ENCODE data around the gene LPIN1.

LPIN1 gene

GRCh38 chr2:11869391-11869991, 123.1 kb downstream of the LPIN1 start:
- peak; percentile 2 for DNase-seq

GRCh38 chr2:11870064-11870463, 123.6 kb downstream of the LPIN1 start:
- DNase-seq = peak; percentile 0

GRCh38 chr2:11870584-11870983, 124.2 kb downstream of the LPIN1 start:
- no peak for DNase-seq

GRCh38 chr2:11871421-11871820, 125.0 kb downstream of the LPIN1 start:
- peak; percentile 4 for DNase-seq

- peak; percentile 10 for DNase-seq
Observed at GRCh38 chr2:11872247-11872947, 126.0 kb downstream of the LPIN1 start.

GRCh38 chr2:11872948-11873269, 126.5 kb downstream of the LPIN1 start:
- DNase-seq = no peak

- DNase-seq = peak; percentile 7
Observed at GRCh38 chr2:11873356-11874154, 127.1 kb downstream of the LPIN1 start.

- peak; percentile 2 for DNase-seq
Observed at GRCh38 chr2:11874861-11875260, 128.4 kb downstream of the LPIN1 start.

- peak; percentile 8 for DNase-seq
Observed at GRCh38 chr2:11875481-11875880, 129.0 kb downstream of the LPIN1 start.

- peak; percentile 1 for DNase-seq
Observed at GRCh38 chr2:11876436-11876835, 130.0 kb downstream of the LPIN1 start.

GRCh38 chr2:11876889-11877288, 130.5 kb downstream of the LPIN1 start:
- peak; percentile 4 for DNase-seq

All from femur (tissue), 1 donor.